Measurements from ENCODE around the gene PIAS1. TPM values are rescaled to one million over a fixed set of nuclear protein-coding genes. Genes with fewer than 3 reads are reported as not detected.
"Not testable (repeated sequence)": the region's sequence is repeated elsewhere in the genome, so short reads cannot be mapped to it uniquely, and the experiment has no call there.

PIAS1 gene
- total RNA-seq, 1 experiment from 2014 or later, result 29.7 TPM

DNA sequence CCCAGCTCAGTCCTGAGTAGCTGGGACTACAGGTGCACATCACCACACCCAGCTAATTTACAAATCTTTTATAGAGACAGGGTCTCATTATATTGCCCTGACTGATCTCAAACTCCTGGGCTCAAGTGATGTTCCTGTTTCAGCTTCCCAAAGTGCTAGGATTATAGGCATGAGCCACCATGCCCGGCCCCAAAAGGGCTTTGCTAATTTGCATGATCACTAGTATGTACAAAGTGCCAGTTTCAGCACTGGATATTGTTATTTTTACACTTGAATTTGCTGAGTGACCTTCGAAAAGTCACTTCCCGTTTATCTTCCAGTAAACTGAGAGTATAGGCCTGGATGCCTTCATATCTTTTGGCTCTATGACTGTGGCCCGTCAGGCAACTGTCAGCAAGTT, 163.2 kb downstream of the PIAS1 start:
- H3K36me3 Mint-ChIP-seq, result peaks cover 46% of the 10 kb centered on the region
- no peak for ATAC-seq
- no peak overlapping the region for H3K27ac Mint-ChIP-seq
- ChIA-PET POLR2A (no interaction called here), CTCF (no interaction called here)
- no peak overlapping the region for H3K4me3 Mint-ChIP-seq
- H3K9me3 Mint-ChIP-seq, result no peaks in the 10 kb centered on the region
- no peak for DNase-seq (ENCODE audit: low spot score)
- H3K4me1 Mint-ChIP-seq, result no peaks in the 10 kb centered on the region
- H3K27me3 Mint-ChIP-seq (ENCODE audit: low read depth), result no peaks in the 10 kb centered on the region
- TF ChIP-seq GTF2I (CRISPR knock-in tag; conservative IDR thresholded peaks at IDR 0.05), result no peak
- TF ChIP-seq JAZF1 (CRISPR knock-in tag; IDR thresholded peaks at IDR 0.05), result no peak
- no peak for TF ChIP-seq GRHL2 (CRISPR knock-in tag; IDR thresholded peaks at IDR 0.05; ENCODE audit: insufficient replicate concordance, severe bottlenecking)
- no peak for TF ChIP-seq RELA (CRISPR knock-in tag; IDR thresholded peaks at IDR 0.05; ENCODE audit: borderline replicate concordance)

DNA sequence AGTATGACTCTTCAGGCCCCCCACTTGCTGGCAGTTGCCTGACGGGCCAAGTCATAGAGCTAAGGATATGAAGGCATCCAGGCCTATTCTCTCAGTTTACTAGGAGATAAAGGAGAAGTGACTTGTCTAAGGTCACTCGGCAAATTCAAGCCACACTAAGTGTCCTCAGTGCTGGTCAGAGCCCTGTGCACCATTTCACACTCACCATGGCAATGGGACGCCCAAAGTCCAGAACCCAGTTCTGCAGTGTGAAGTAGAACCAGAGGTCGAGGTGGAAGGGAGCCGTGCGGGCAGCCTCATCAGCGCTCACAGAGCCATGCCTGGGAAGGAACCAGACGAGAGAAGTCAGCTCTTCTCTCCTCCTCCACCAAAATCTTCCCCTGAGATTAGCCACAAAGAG, 164.2 kb downstream of the PIAS1 start:
- Mint-ChIP-seq H3K27ac (no peak overlapping the region), H3K9me3 (peaks cover 10% of the 10 kb centered on the region), H3K4me3 (no peak overlapping the region), H3K4me1 (no peaks in the 10 kb centered on the region), H3K36me3 (peaks cover 56% of the 10 kb centered on the region), H3K27me3 (ENCODE audit: low read depth) (no peaks in the 10 kb centered on the region)
- DNase-seq (ENCODE audit: low spot score) (no peak), ATAC-seq (no peak)
- TF ChIP-seq, protein P1, sequence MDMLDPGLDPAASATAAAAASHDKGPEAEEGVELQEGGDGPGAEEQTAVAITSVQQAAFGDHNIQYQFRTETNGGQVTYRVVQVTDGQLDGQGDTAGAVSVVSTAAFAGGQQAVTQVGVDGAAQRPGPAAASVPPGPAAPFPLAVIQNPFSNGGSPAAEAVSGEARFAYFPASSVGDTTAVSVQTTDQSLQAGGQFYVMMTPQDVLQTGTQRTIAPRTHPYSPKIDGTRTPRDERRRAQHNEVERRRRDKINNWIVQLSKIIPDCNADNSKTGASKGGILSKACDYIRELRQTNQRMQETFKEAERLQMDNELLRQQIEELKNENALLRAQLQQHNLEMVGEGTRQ (CRISPR knock-in tag; IDR thresholded peaks at IDR 0.05), result no peak
- no peak for TF ChIP-seq NFE2L1 (CRISPR knock-in tag; IDR thresholded peaks at IDR 0.05)
- TF ChIP-seq ZNF121 (CRISPR knock-in tag; IDR thresholded peaks at IDR 0.05), result no peak
- ChIA-PET POLR2A (no interaction called here), CTCF (no interaction called here)

- Mint-ChIP-seq H3K27ac (no peak overlapping the region), H3K27me3 (ENCODE audit: low read depth) (no peaks in the 10 kb centered on the region)
- POLR2A ChIA-PET, result interaction anchor here (1.2 kb wide), 1 partner anchor 10 kb away, joined by 4 read pairs; no protein-coding TSS in a partner anchor
Measured at GRCh38 chr15:68218847-68219798, 165.0 kb downstream of the PIAS1 start.

DNA sequence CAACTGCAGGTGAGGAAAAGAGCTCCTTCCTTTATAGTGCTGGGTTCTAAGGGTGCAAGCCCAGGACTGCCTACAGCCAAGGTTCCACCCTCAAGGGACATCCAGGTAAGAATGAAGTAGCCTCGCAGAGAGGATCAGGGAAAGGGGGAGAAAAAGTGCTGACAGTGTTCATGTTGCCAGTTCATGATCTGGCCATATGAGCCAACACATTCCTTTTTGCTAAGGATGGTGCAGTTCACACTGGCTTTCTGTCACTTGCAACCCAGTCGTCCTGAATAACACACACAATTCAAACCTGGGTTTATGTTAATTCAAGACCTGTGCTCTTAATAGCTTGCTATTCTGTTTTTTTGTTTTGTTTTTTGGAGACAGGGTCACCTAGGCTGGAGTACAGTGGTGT, 166.4 kb downstream of the PIAS1 start:
- POLR2A ChIA-PET, result interaction anchor here (1.2 kb wide), 1 partner anchor 8 kb away, joined by 4 read pairs; no protein-coding TSS in a partner anchor
- peaks cover 64% of the 10 kb centered on the region for H3K36me3 Mint-ChIP-seq
- DNase-seq (ENCODE audit: low spot score) (no peak), ATAC-seq (no peak)
- no peaks in the 10 kb centered on the region for H3K4me1 Mint-ChIP-seq
- no peak overlapping the region; the same call in 1 of the 2 replicates for H3K27ac Mint-ChIP-seq
- H3K4me3 Mint-ChIP-seq, result no peak overlapping the region
- H3K27me3 Mint-ChIP-seq (ENCODE audit: low read depth), result no peaks in the 10 kb centered on the region
- TF ChIP-seq IRF2 (CRISPR knock-in tag; IDR thresholded peaks at IDR 0.05; ENCODE audit: borderline replicate concordance, low read depth), result no peak
- no peak for TF ChIP-seq JAZF1 (CRISPR knock-in tag; IDR thresholded peaks at IDR 0.05)
- peaks cover 17% of the 10 kb centered on the region for H3K9me3 Mint-ChIP-seq
- CTCF ChIA-PET, result interaction anchor here (1.7 kb wide), 1 partner anchor 9 kb away, joined by 6 read pairs; no protein-coding TSS in a partner anchor

More at GRCh38 chr15:68218847-68219798, 165.0 kb downstream of the PIAS1 start:
- H3K4me1 Mint-ChIP-seq, result no peaks in the 10 kb centered on the region
- CTCF ChIA-PET, result interaction anchor here (1.7 kb wide), 1 partner anchor 8 kb away, joined by 6 read pairs; no protein-coding TSS in a partner anchor
- ATAC-seq (no peak), DNase-seq (ENCODE audit: low spot score) (no peak)
- no peak; the same call in 1 of the 2 replicates for TF ChIP-seq USF1 (CRISPR knock-in tag; IDR thresholded peaks at IDR 0.05)
- TF ChIP-seq, protein P1 (CRISPR knock-in tag; IDR thresholded peaks at IDR 0.05), result peak; percentile 70
- H3K4me3 Mint-ChIP-seq, result no peak overlapping the region
- H3K9me3 Mint-ChIP-seq, result peaks cover 10% of the 10 kb centered on the region
- H3K36me3 Mint-ChIP-seq, result peaks cover 55% of the 10 kb centered on the region

GRCh38 chr15:68220967-68221366, 166.9 kb downstream of the PIAS1 start:
- no peak for ATAC-seq
- H3K27ac Mint-ChIP-seq, result no peak overlapping the region
- TF ChIP-seq PRRX2 (CRISPR knock-in tag; IDR thresholded peaks at IDR 0.05) (no peak), HMGA2 (CRISPR knock-in tag; IDR thresholded peaks at IDR 0.05) (0 out of 2 replicates have a peak, but pooled peaks have one; percentile 31)
- H3K4me3 Mint-ChIP-seq, result no peak overlapping the region
- H3K9me3 Mint-ChIP-seq, result peaks cover 17% of the 10 kb centered on the region
- H3K4me1 Mint-ChIP-seq, result no peaks in the 10 kb centered on the region
- ChIA-PET CTCF (interaction anchor here (1.7 kb wide), 1 partner anchor 10 kb away, joined by 6 read pairs; no protein-coding TSS in a partner anchor), POLR2A (no interaction called here)
- peaks cover 64% of the 10 kb centered on the region for H3K36me3 Mint-ChIP-seq
- no peak for DNase-seq (ENCODE audit: low spot score)
- H3K27me3 Mint-ChIP-seq (ENCODE audit: low read depth), result no peaks in the 10 kb centered on the region

- H3K27ac Mint-ChIP-seq; POLR2A ChIA-PET; ATAC-seq; CTCF ChIA-PET; H3K4me1 Mint-ChIP-seq; H3K27me3 Mint-ChIP-seq (ENCODE audit: low read depth); DNase-seq (ENCODE audit: low spot score); H3K4me3 Mint-ChIP-seq: not testable (repeated sequence)
- H3K9me3 Mint-ChIP-seq, result peaks cover 17% of the 10 kb centered on the region
- peaks cover 59% of the 10 kb centered on the region for H3K36me3 Mint-ChIP-seq
Measured at GRCh38 chr15:68221530-68222431, 167.7 kb downstream of the PIAS1 start.

All from WTC11 (cell line).